Smooth muscle cell (in vitro differentiated cells): Measurements from ENCODE around the gene C11orf65. TPM values are rescaled to one million over a fixed set of nuclear protein-coding genes. Genes with fewer than 3 reads are reported as not detected.
A peak's percentile ranks its signal among the peaks of the same experiment; 100 is the strongest.

Experiments
- DNase-seq: peaks from one replicate; lab custom pipeline; 2025; ENCODE audit not compliant: unreplicated experiment; lab: John Stamatoyannopoulos, UW
- H2AFZ ChIP-seq: fragments of 200-600 bp; sonication (generic); 2 replicates; pipeline ENCODE4 v1.6.0; 2016; ENCODE audit warnings: antibody characterized with exemption, low read depth, mild to moderate bottlenecking
- H3F3A ChIP-seq: fragments of 200-600 bp; sonication (generic); 2 replicates; pipeline ENCODE4 v1.6.0; 2017; ENCODE audit warnings: antibody characterized with exemption, low read depth
- H3K27ac ChIP-seq: fragments of 200-600 bp; sonication (generic); 2 replicates; pipeline ENCODE4 v1.5.1; 2016; ENCODE audit warnings: low read depth, mild to moderate bottlenecking
- H3K27me3 ChIP-seq: fragments of 200-600 bp; sonication (generic); 2 replicates; pipeline ENCODE4 v1.6.1; 2016; ENCODE audit warnings: low read depth, mild to moderate bottlenecking
- H3K36me3 ChIP-seq: fragments of 200-600 bp; sonication (generic); 2 replicates; pipeline ENCODE4 v1.5.1; 2016; ENCODE audit warnings: low read depth
- H3K4me1 ChIP-seq: fragments of 200-600 bp; sonication (generic); 2 replicates; pipeline ENCODE4 v1.5.1; 2016; ENCODE audit warnings: low read depth
- H3K4me2 ChIP-seq: fragments of 200-600 bp; sonication (generic); 2 replicates; pipeline ENCODE4 v1.6.0; 2016; ENCODE audit warnings: mild to moderate bottlenecking
- H3K4me3 ChIP-seq: fragments of 200-600 bp; sonication (generic); 2 replicates; pipeline ENCODE4 v1.5.1; 2016; ENCODE audit warnings: mild to moderate bottlenecking
- H3K79me2 ChIP-seq: fragments of 200-600 bp; sonication (generic); 2 replicates; pipeline ENCODE4 v1.6.0; 2016; ENCODE audit warnings: low read depth, mild to moderate bottlenecking
- H3K9ac ChIP-seq: fragments of 200-600 bp; sonication (generic); 2 replicates; pipeline ENCODE4 v1.6.0; 2016; ENCODE audit warnings: low read depth
- H3K9me3 ChIP-seq: fragments of 200-600 bp; sonication (generic); replicated peaks from 2 replicates; pipeline ENCODE4 v1.5.1; 2016; ENCODE audit warnings: low read depth
- H4K20me1 ChIP-seq: fragments of 200-600 bp; sonication (generic); 2 replicates; pipeline ENCODE4 v1.6.0; 2016; ENCODE audit warnings: low read depth
- CTCF ChIP-seq: fragments of 200-600 bp; sonication (generic); IDR thresholded peaks from 2 replicates; pipeline ENCODE4 v1.5.1; 2017; ENCODE audit warnings: borderline replicate concordance, mild to moderate bottlenecking, antibody characterized with exemption; ENCODE audit not compliant: insufficient read depth, poor library complexity, severe bottlenecking
- WGBS: methylation state at CpG from one replicate; pipeline ENCODE4 v1.1.7; 2016; ENCODE audit warnings: low lambda C conversion rate; 5-methylcytosine and 5-hydroxymethylcytosine counted together
- polyA plus RNA-seq: library from polyadenylated mRNA; unstranded; fragments of >200 nt; fragmentation: Nextera tagmentation; extraction: Ambion mirVana; gene quantifications from 2 replicates; pipeline ENCODE4 v1.2.1, GENCODE V29; 2016
- total RNA-seq: library from RNA; depleted of rRNA; stranded (reverse); fragments of >200 nt; gene quantifications from 2 replicates; pipeline ENCODE4 v1.2.3, GENCODE V29; 2014

C11orf65 gene
- total and polyA plus RNA-seq, 2 experiments from 2014 or later: 1.9 TPM

- no peak for DNase-seq
- no peaks in the 10 kb centered on the region for H3K9me3 ChIP-seq
- H3K79me2 ChIP-seq: no peaks in the 10 kb centered on the region
- peak overlapping the region; percentile 59 for H3K27ac ChIP-seq
- H3K36me3 ChIP-seq: no peaks in the 10 kb centered on the region
- H3K4me1 ChIP-seq: no peaks in the 10 kb centered on the region
- WGBS: 76% methylated on average over 2 of the region's 2 CpGs
- peak overlapping the region; percentile 9 for H3K4me2 ChIP-seq
- TF ChIP-seq CTCF: no peak
- no peak overlapping the region for H3K9ac ChIP-seq
- no peaks in the 10 kb centered on the region for H4K20me1 ChIP-seq
- H3F3A ChIP-seq: no peaks in the 10 kb centered on the region
- peak overlapping the region; percentile 72 for H2AFZ ChIP-seq
- no peak overlapping the region for H3K4me3 ChIP-seq
- no peaks in the 10 kb centered on the region for H3K27me3 ChIP-seq
These were observed 44.6 kb upstream of the C11orf65 start for GRCh38 chr11:108511851-108512474.

GRCh38 chr11:108508653-108509593 lies 41.6 kb upstream of the C11orf65 start:
- Histone ChIP-seq H2AFZ (no peak overlapping the region), H4K20me1 (no peaks in the 10 kb centered on the region), H3K4me2 (no peak overlapping the region), H3K79me2 (no peaks in the 10 kb centered on the region), H3F3A (no peaks in the 10 kb centered on the region), H3K36me3 (no peaks in the 10 kb centered on the region), H3K4me1 (no peaks in the 10 kb centered on the region), H3K27ac (no peak overlapping the region), H3K9me3 (no peaks in the 10 kb centered on the region), H3K4me3 (no peak overlapping the region), H3K9ac (no peak overlapping the region), H3K27me3 (no peaks in the 10 kb centered on the region)
- TF ChIP-seq CTCF: no peak
- WGBS: 58% methylated on average over 3 of the region's 3 CpGs
- no peak for DNase-seq

DNA sequence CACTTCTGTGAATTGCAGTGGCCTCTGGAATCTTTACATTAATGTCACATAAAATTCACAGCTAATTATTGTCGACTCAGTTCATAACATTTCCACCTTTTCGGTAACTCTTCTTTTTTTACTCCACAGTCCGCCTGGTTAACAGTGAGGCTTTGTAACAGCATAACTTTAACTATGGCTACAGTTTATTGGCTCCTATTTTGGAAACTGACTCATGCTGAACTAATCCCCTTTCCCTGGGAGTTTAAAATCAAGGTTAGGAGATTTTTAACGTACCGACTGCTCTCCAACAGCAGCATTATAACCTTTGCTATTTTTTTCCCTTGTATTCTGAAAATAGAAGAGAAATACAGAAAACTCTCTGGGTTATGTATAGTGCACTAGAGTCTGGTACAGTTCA lies 34.1 kb upstream of the C11orf65 start:
- Histone ChIP-seq H3K79me2 (no peaks in the 10 kb centered on the region), H3K9me3 (no peaks in the 10 kb centered on the region), H2AFZ (peak overlapping the region; percentile 73), H3K27me3 (no peaks in the 10 kb centered on the region), H4K20me1 (no peaks in the 10 kb centered on the region), H3K4me2 (peak overlapping the region; percentile 73), H3K27ac (peak overlapping the region; percentile 68), H3K36me3 (no peaks in the 10 kb centered on the region), H3F3A (peaks cover 25% of the 10 kb centered on the region), H3K4me1 (peaks cover 11% of the 10 kb centered on the region), H3K9ac (peak overlapping the region; percentile 16), H3K4me3 (no peak overlapping the region)
- no peak for TF ChIP-seq CTCF
- 0% methylated on average over 5 of the region's 5 CpGs for WGBS
- no peak for DNase-seq
